HG03571 (cell line): ENCODE data around the gene MOV10.
A peak's percentile ranks its signal among the peaks of the same experiment; 100 is the strongest.
"Not testable (repeated sequence)": the region's sequence is repeated elsewhere in the genome, so short reads cannot be mapped to it uniquely, and the experiment has no call there.

ENCODE experiments used
- ATAC-seq: cut with Tn5 transposase; IDR thresholded peaks from one replicate; pipeline ENCODE4 v1.9.1; 2021; ENCODE audit not compliant: unreplicated experiment

Gene MOV10

GRCh38 chr1:112711670-112712069 lies 37.2 kb downstream of the MOV10 start:
- ATAC-seq, result no peak

DNA sequence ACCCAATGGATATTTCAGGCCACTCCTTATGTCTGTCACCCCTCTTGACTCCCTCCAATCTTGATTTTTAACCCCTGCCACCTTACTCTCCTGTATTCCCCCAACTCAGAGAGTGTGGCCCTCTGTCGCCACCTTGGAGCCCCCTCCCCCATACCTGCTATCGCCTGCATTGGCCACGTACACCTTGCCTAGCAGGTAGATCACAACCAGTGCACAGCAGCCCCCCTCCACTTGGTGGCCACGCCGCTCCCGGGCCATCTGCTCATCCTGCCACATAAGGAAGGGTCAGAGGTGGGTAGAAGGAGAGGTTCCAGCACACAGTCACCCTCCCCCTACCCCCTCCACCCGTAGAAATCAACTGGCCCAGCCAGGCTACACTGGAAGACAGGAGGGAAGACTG lies 37.7 kb downstream of the MOV10 start:
- no peak for ATAC-seq

GRCh38 chr1:112712701-112713128 lies 38.3 kb downstream of the MOV10 start:
- ATAC-seq, result no peak

- no peak for ATAC-seq
These were observed 39.2 kb downstream of the MOV10 start for GRCh38 chr1:112713466-112714312.

- ATAC-seq, result peak; percentile 3
These were observed 40.1 kb downstream of the MOV10 start for GRCh38 chr1:112714313-112715263.

DNA sequence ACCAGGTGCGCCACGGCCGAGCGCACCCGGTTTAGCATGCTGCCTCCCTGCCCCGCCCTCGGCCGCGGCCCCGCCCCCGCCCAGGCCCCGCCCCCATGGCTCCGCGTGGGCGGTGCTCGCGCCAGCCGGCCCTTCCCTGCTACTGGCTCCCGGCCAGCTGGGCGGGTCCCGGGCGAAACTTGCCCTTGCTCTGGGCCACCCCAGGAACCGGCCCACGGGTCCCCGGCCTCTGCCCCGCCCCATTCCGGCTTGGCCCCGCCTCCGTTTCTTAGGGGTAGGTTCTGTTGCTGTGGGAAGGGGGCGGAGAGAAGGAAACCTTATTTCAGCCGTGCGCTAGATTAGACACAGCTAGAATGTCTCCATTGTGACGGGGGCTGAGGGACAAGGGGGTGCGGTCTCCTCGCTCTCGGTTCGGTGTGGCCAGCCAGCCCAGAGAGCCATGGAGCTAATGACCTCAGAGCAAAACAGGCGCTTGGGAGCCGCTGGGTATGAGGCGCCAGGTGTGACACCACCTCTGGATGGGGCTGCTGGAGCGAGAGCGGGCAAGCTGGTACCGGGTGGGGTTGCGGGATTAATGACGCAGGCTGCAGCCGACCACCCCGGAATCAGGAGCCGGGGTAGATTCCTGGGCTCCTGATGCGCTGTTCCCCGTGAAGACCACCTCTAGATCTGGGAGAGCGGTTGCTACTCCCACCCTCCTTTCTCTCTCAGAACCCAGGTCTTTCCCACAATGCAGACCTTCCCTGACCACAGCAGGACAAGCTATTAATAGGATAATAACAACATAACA lies 41.0 kb downstream of the MOV10 start, which contains the start of gene PPM1J:
Gene PPM1J, minus strand, starts transcription at position 69 of the 790 bp plus-strand sequence. Its CDS starts 31 bp downstream, at position 38.
- ATAC-seq, result peak; percentile 79

- no peak for ATAC-seq
These were observed 41.8 kb downstream of the MOV10 start for GRCh38 chr1:112716133-112716720.

DNA sequence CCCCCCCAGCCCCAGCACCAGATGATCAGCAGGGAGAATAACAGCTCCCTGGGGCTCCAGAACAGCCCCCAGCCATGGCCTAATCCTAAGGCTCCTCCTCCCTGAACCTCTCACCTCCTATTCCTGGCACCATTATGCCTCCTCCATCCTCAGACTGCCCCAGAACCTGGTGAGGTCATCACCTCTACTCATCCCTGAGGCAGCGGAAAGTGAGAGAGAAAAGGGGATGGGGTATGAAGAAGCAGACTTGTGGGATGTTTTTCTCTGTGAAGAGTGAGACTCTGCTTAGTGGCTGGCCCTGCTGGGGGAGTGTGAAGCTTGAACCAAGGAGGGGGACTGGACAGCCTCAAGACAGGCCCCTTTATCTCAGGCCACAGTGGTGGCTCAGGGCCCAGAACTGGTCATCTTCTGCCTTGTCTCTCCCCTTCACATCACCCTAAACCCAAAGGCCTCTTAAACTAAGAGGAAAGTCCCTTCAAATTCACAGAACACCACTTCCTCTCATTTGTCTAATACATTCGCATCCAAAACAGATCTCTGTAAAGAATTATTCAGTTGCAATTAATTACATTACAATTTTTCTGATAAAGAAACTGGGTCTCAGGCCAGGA lies 42.9 kb downstream of the MOV10 start:
- ATAC-seq, result no peak

- no peak for ATAC-seq
These were observed 44.4 kb downstream of the MOV10 start for GRCh38 chr1:112718691-112719418.

- no peak for ATAC-seq
These were observed 45.2 kb downstream of the MOV10 start for GRCh38 chr1:112719706-112720105.

- no peak for ATAC-seq
These were observed 46.3 kb downstream of the MOV10 start for GRCh38 chr1:112720800-112721199.

DNA sequence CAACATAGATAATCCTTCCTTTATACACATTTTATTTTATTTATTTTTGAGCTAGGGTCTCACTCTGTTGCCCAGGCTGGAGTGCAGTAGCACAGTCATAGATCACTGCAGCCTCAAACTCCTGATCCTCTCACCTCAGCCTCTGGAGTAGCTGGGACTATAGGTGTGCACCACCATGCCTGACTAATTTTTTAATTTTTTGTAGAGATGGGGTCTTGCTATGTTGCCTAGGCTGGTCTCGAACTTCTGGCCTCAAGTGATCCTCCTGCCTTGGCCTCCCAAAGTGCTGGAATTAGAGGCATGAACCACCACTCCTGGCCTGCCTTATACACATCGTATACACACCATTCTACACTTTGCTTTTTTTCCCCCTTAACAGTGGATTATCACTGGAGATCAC lies 46.8 kb downstream of the MOV10 start:
- not testable (repeated sequence) for ATAC-seq

DNA sequence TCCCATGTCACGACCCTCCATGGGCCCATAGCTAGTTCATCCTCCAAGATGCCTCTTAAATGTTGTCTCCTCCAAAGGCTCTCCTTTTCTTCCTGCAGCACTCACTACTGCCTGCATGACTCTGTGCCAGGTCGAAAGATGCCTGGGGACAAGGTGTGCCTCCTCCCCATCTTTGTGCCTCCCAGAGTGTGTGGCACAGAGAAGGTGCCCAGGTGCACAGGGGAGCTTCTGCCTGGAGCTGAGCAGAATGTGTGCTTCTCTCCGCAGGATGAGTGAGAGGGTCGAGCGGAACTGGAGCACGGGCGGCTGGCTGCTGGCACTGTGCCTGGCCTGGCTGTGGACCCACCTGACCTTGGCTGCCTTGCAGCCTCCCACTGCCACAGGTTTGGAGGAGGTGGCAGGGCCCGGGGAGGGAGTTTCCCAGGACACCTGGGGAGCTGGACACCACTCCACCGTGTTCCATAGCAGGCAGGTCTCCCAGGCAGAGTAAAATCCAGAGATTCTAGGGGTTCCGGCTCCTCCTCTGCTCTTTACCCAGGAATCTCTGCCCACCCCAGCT lies 47.6 kb downstream of the MOV10 start:
- ATAC-seq, result no peak

DNA sequence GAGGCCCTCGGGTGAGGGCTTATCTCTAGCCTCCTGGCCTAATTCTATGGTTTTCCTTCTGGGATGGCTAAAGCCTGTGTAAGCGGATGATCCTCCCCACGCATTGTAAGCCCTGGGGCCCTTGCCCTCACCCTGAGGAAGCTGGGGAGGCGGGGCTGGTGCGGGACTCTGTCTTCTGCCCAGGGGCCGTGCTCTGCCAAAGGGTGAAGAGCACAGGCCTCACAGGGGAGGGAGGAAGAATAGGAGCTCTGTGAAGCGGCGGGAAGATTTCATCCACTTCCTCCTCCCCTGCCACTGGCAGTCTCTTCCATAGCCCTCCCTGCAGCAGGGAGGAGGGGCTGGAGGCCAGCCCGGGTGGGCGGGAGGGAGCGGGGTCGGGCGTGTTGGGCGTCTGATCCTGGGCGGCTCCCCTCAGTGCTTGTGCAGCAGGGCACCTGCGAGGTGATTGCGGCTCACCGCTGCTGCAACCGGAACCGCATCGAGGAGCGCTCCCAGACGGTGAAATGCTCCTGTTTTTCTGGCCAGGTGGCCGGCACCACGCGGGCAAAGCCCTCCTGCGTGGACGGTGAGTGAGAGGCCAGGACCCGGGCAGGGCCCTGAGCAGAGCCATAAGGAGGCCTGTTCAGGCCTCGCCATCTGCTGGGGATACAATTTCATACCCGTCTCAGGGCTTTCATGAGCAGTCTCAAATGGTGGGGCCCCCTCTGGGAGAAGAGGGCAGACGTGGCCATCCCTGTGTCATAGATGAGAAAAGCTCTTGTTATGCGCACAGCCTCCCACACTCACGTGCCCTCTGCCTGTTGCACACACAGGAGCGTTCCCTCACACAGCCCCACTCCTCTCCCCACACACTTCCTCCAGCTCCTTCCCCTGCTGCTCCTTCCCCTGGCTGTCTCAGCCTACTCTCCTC lies 48.4 kb downstream of the MOV10 start:
- ATAC-seq, result no peak

DNA sequence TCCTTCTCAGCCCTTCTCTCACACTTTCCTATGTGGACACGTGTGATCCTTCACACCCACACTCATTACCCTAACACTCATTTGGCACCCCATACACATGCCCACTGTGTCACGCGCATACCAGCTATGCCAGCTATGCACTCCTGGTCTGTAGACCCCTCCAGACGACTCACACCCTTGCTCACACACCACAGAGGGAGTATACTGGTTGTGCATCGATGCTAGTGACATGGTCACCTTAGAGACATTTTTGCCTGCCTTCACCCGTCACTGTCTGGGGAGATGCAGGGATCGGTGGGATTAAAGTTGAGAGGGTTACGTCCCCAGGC lies 49.0 kb downstream of the MOV10 start:
- no peak for ATAC-seq

DNA sequence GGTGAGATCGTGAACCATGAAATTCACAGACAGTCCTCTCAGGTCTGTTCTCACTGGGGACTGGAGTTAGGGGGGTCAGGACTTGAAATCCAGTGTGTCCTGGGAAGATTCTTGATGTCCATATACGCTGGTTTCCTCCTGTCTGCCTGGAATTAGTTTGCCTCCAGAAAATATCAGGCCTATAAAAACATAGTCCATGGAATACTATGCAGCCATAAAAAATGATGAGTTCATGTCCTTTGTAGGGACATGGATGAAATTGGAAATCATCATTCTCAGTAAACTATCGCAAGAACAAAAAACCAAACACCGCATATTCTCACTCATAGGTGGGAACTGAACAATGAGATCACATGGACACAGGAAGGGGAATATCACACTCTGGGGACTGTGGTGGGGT lies 49.8 kb downstream of the MOV10 start:
- not testable (repeated sequence) for ATAC-seq

- ATAC-seq, result no peak
These were observed 53.3 kb downstream of the MOV10 start for GRCh38 chr1:112727716-112728115.

DNA sequence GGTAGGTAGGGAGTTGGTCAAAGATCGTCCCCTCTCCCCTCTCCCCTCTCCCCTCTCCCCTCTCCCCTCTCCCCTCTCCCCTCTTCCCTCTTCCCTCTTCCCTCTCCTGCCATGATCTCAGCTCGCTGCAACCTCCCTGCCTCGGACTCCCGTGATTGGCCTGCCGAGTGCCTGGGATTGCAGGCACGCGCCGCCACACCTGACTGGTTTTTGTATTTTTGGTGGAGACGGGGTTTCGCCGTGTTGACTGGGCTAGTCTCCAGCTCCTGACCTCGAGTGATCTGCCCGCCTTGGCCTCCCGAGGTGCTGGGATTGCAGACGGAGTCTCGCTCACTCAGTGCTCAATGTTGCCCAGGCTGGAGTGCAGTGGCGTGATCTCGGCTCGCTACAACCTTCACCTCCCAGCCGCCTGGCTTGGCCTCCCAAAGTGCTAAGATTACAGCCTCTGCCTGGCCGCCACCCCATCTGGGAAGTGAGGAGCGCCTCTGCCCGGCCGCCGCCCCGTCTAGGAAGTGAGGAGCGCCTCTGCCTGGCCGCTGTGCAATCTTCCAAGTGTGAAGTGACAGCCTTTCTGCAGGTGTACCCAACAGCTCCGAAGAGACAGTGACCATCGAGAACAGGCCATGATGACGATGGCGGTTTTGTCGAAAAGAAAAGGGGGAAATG lies 54.0 kb downstream of the MOV10 start:
- not testable (repeated sequence) for ATAC-seq
